IMR-90 (cell line): ENCODE data around the gene SIM2. TPM values are rescaled to one million over a fixed set of nuclear protein-coding genes. Genes with fewer than 3 reads are reported as not detected.

Source experiments
- ATAC-seq: fragments of 200-7000 bp; cut with Tn5 transposase; 2 replicates; pipeline ENCODE4 v1.9.1; 2020; ENCODE audit warnings: low read depth, mild to moderate bottlenecking, moderate library complexity
- BruUV-seq: library from RNA; stranded (reverse); fragments of 400-500 nt; replicated peaks from 2 replicates; lab custom pipeline; 2021; lab: Mats Ljungman, UMichigan
- CTCF ChIA-PET: fragments of 300-600 bp; formaldehyde crosslinking; extraction: SDS; loops from one replicate; lab custom pipeline; 2021; ENCODE audit warnings: antibody characterized with exemption; lab: Yijun Ruan, JAX
- POLR2A ChIA-PET: fragments of 300-600 bp; sonication (Branson Sonifier 250); formaldehyde crosslinking; loops from one replicate; lab custom pipeline; 2022; ENCODE audit warnings: antibody characterized with exemption; ENCODE audit not compliant: unreplicated experiment; lab: Charles Lee
- DNase-seq: peaks from one replicate; pipeline ENCODE4 v3.0.0; 2013
- H2AFZ ChIP-seq: replicated peaks from 2 replicates; pipeline ENCODE3; 2013; ENCODE audit warnings: low read length, mild to moderate bottlenecking; ENCODE audit not compliant: poor library complexity
- H2AK5ac ChIP-seq: 2 replicates; pipeline ENCODE4 v1.6.1; 2013; ENCODE audit warnings: low read depth, low read length, inconsistent platforms
- H2AK9ac ChIP-seq: replicated peaks from 2 replicates; pipeline ENCODE3; 2013; ENCODE audit warnings: mild to moderate bottlenecking, low read depth, low read length, moderate library complexity; ENCODE audit not compliant: poor library complexity
- H2BK120ac ChIP-seq: 2 replicates; pipeline ENCODE4 v1.6.1; 2013; ENCODE audit warnings: low read depth, low read length, inconsistent platforms
- H2BK15ac ChIP-seq: 3 replicates; pipeline ENCODE4 v1.6.1; 2013; ENCODE audit warnings: low read depth, low read length, inconsistent platforms
- H2BK20ac ChIP-seq: 2 replicates; pipeline ENCODE4 v1.6.1; 2013; ENCODE audit warnings: low read depth, mild to moderate bottlenecking, inconsistent platforms, low read length, moderate library complexity
- H2BK5ac ChIP-seq: 2 replicates; pipeline ENCODE4 v1.6.1; 2013; ENCODE audit warnings: mild to moderate bottlenecking, low read depth, low read length, inconsistent platforms; ENCODE audit not compliant: poor library complexity, severe bottlenecking
- H3K14ac ChIP-seq: replicated peaks from 2 replicates; pipeline ENCODE4 v1.6.1; 2013; ENCODE audit warnings: low read depth, low read length, inconsistent platforms
- H3K18ac ChIP-seq: 2 replicates; pipeline ENCODE4 v1.6.1; 2013; ENCODE audit warnings: low read depth, low read length, control low read depth
- H3K23ac ChIP-seq: 2 replicates; pipeline ENCODE4 v1.6.1; 2013; ENCODE audit warnings: low read depth, low read length, inconsistent platforms
- H3K27ac ChIP-seq: 2 replicates; pipeline ENCODE4 v1.5.1; 2013; ENCODE audit warnings: mild to moderate bottlenecking, control low read depth, low read length; ENCODE audit not compliant: insufficient read depth
- H3K27me3 ChIP-seq: 2 replicates; pipeline ENCODE4 v1.6.1; 2013; ENCODE audit warnings: low read length; ENCODE audit not compliant: control insufficient read depth, insufficient read depth
- H3K36me3 ChIP-seq: 2 replicates; pipeline ENCODE4 v1.6.1; 2013; ENCODE audit warnings: low read length, mixed read lengths; ENCODE audit not compliant: control insufficient read depth, insufficient read depth
- H3K4ac ChIP-seq: 2 replicates; pipeline ENCODE4 v1.6.1; 2013; ENCODE audit warnings: low read depth, low read length, inconsistent platforms
- H3K4me1 ChIP-seq: 2 replicates; pipeline ENCODE4 v1.6.1; 2013; ENCODE audit warnings: low read length, mixed read lengths; ENCODE audit not compliant: control insufficient read depth, insufficient read depth
- H3K4me2 ChIP-seq: 2 replicates; pipeline ENCODE4 v1.6.1; 2013; ENCODE audit warnings: low read depth, mild to moderate bottlenecking, control low read depth, low read length, moderate library complexity
- H3K4me3 ChIP-seq: 2 replicates; pipeline ENCODE4 v1.5.1; 2013; ENCODE audit warnings: low read depth, mild to moderate bottlenecking, control low read depth, low read length, moderate library complexity; ENCODE audit not compliant: insufficient read depth
- H3K56ac ChIP-seq: 2 replicates; pipeline ENCODE4 v1.6.1; 2013; ENCODE audit warnings: low read length, inconsistent platforms; ENCODE audit not compliant: insufficient read depth; ENCODE audit errors: extremely low read depth
- H3K79me1 ChIP-seq, 2 experiments: 2 replicates each; pipeline ENCODE4 v1.6.1; 2013; ENCODE audit warnings: low read length in 2 of 2, inconsistent platforms in 1 of 2, low read depth in 1 of 2
- H3K9ac ChIP-seq: 2 replicates; pipeline ENCODE4 v1.6.1; 2013; ENCODE audit warnings: low read depth, low read length, control low read depth
- H3K9me1 ChIP-seq: 2 replicates; pipeline ENCODE4 v1.6.1; 2013; ENCODE audit warnings: low read length, inconsistent platforms; ENCODE audit not compliant: insufficient read depth
- H3K9me3 ChIP-seq: 2 replicates; pipeline ENCODE4 v1.6.1; 2013; ENCODE audit warnings: low read length; ENCODE audit not compliant: control insufficient read depth, insufficient read depth
- H4K20me1 ChIP-seq: 2 replicates; pipeline ENCODE4 v1.6.1; 2013; ENCODE audit warnings: low read length, inconsistent platforms; ENCODE audit not compliant: insufficient read depth
- H4K5ac ChIP-seq: 2 replicates; pipeline ENCODE4 v1.6.1; 2013; ENCODE audit warnings: mild to moderate bottlenecking, low read depth, low read length, control low read depth
- H4K8ac ChIP-seq, 2 experiments: 2 replicates each; pipeline ENCODE4 v1.6.1; 2013; ENCODE audit warnings: low read depth in 2 of 2, low read length in 2 of 2, control low read depth in 1 of 2, inconsistent platforms in 1 of 2
- H4K91ac ChIP-seq: 2 replicates; pipeline ENCODE4 v1.6.1; 2013; ENCODE audit warnings: low read depth, low read length, inconsistent platforms; ENCODE audit not compliant: insufficient read depth
- BHLHE40 ChIP-seq: fragments of 150-350 bp; IDR thresholded peaks from 2 replicates; pipeline ENCODE4 v1.6.1; 2016; ENCODE audit warnings: mild to moderate bottlenecking, low read depth, low read length
- CEBPB ChIP-seq: IDR thresholded peaks from 2 replicates; pipeline ENCODE4 v1.6.1; 2012; ENCODE audit warnings: low read depth, low read length, improper control_type of control experiment
- CHD1 ChIP-seq: IDR thresholded peaks from 2 replicates; pipeline ENCODE4 v1.6.1; 2012; ENCODE audit warnings: low read depth, low read length, improper control_type of control experiment
- CTCF ChIP-seq: conservative IDR thresholded peaks from 2 replicates; pipeline ENCODE4 v1.5.1; 2012; ENCODE audit warnings: mild to moderate bottlenecking, low read depth, low read length, improper control_type of control experiment
- ELK1 ChIP-seq: fragments of 150-350 bp; IDR thresholded peaks from 2 replicates; pipeline ENCODE4 v1.6.1; 2016; ENCODE audit warnings: low read depth, mild to moderate bottlenecking, low read length, moderate library complexity, borderline replicate concordance
- FOS ChIP-seq: fragments of 150-350 bp; IDR thresholded peaks from 2 replicates; pipeline ENCODE4 v1.6.1; 2016; ENCODE audit warnings: low read depth, low read length
- MAFK ChIP-seq: IDR thresholded peaks from 2 replicates; pipeline ENCODE4 v1.6.1; 2012; ENCODE audit warnings: low read depth, low read length, improper control_type of control experiment
- MAZ ChIP-seq: IDR thresholded peaks from 2 replicates; pipeline ENCODE4 v1.6.1; 2012; ENCODE audit warnings: low read depth, mild to moderate bottlenecking, low read length, improper control_type of control experiment, moderate library complexity, borderline replicate concordance
- MXI1 ChIP-seq: IDR thresholded peaks from 2 replicates; pipeline ENCODE4 v1.6.1; 2012; ENCODE audit warnings: low read depth, mild to moderate bottlenecking, low read length, moderate library complexity, borderline replicate concordance
- NFE2L2 ChIP-seq: fragments of 150-350 bp; IDR thresholded peaks from 2 replicates; pipeline ENCODE4 v1.6.1; 2016; ENCODE audit warnings: low read depth, mild to moderate bottlenecking, low read length
- POLR2A ChIP-seq: IDR thresholded peaks from 2 replicates; pipeline ENCODE4 v1.6.1; 2012; ENCODE audit warnings: mild to moderate bottlenecking, low read depth, low read length
- RAD21 ChIP-seq: IDR thresholded peaks from 2 replicates; pipeline ENCODE4 v1.6.1; 2012; ENCODE audit warnings: low read length, improper control_type of control experiment
- RCOR1 ChIP-seq: IDR thresholded peaks from 2 replicates; pipeline ENCODE4 v1.6.1; 2012; ENCODE audit warnings: mild to moderate bottlenecking, low read length, improper control_type of control experiment; ENCODE audit not compliant: insufficient replicate concordance
- RFX5 ChIP-seq: IDR thresholded peaks from 2 replicates; pipeline ENCODE4 v1.8.0; 2012; ENCODE audit warnings: low read depth, mild to moderate bottlenecking, low read length, moderate library complexity
- SMC3 ChIP-seq: fragments of 150-350 bp; IDR thresholded peaks from 2 replicates; pipeline ENCODE4 v1.6.1; 2016; ENCODE audit warnings: low read depth, mild to moderate bottlenecking, antibody characterized with exemption, low read length, moderate library complexity
- WGBS, 2 experiments: methylation state at CpG; one replicate each; pipeline versions ENCODE4 v1.1.5 to v1.1.7; 2013; ENCODE audit warnings: missing lambda C conversion rate in 2 of 2; ENCODE audit not compliant: insufficient read length in 1 of 2; ENCODE audit errors: extremely low coverage in 2 of 2; 5-methylcytosine and 5-hydroxymethylcytosine counted together
- dilution Hi-C: fragments of 300-500 bp; cut with HindIII; formaldehyde crosslinking; loops from one replicate; pipeline ENCODE4 v1.14.3; 2018; ENCODE audit warnings: low sequenced_read_pairs; ENCODE audit not compliant: unreplicated experiment
- in situ Hi-C: fragments of 300-500 bp; cut with MboI; formaldehyde crosslinking; loops from 3 replicates; pipeline ENCODE4 v1.14.3; 2019; ENCODE audit warnings: low sequenced_read_pairs, inconsistent platforms, mixed read lengths
- intact Hi-C: fragments of 100-400 bp; cut with micrococcal nuclease; formaldehyde crosslinking; loops from 2 replicates; pipeline ENCODE4 v1.10.0; 2022
- polyA plus RNA-seq, 3 experiments: library from polyadenylated mRNA; depleted of rRNA; stranded (reverse); fragments of >200 nt; gene quantifications; 2 replicates each; pipeline ENCODE4 v1.2.3, GENCODE V29; 2012; ENCODE audit warnings: low replicate concordance in 1 of 3
- total RNA-seq: library from RNA; depleted of rRNA; stranded (reverse); fragments of >200 nt; gene quantifications from 2 replicates; pipeline ENCODE4 v1.2.3, GENCODE V29; 2012

The SIM2 gene
- total and polyA plus RNA-seq, 2 of the 4 experiments (the other 2 are of a cell fraction): 2.2 to 7.5 TPM

GRCh38 chr21:36701756-36702621 is 3.1 kb downstream of the SIM2 start:
- peak overlapping the region in 1 of 2 experiments; percentile 77; a peak in 2 of 4 replicates for H4K8ac ChIP-seq
- H2AK5ac ChIP-seq: peak overlapping the region; percentile 43
- H3K4me2 ChIP-seq: peak overlapping the region; percentile 44
- in situ Hi-C loops (no loop called here), intact Hi-C loops (loop anchor here (5.0 kb wide), 1 partner anchor 215 kb away; no protein-coding TSS in a partner anchor), dilution Hi-C loops (no loop called here)
- no peak for ATAC-seq
- no peak overlapping the region for H4K5ac ChIP-seq
- 0 out of 2 replicates have a peak overlapping the region, but pooled peaks have one; percentile 9 for H3K18ac ChIP-seq
- H2AK9ac ChIP-seq: peak overlapping the region; percentile 65
- CTCF ChIA-PET: interaction anchor here (0.8 to 1.2 kb wide), 2 partner anchors 9 to 197 kb away, joined by 3 to 4 read pairs; no protein-coding TSS in a partner anchor
- H2BK20ac ChIP-seq: peak overlapping the region; percentile 68
- 38% methylated on average over 11 of the region's 26 CpGs; no CpG with 5 or more reads in 1 of the 2 experiments for WGBS, 2 experiments
- peak overlapping the region; percentile 41 for H2AFZ ChIP-seq
- peaks cover 95% of the 10 kb centered on the region for H3K27me3 ChIP-seq
- peak overlapping the region; percentile 57 for H3K4me3 ChIP-seq
- H3K36me3 ChIP-seq: no peaks in the 10 kb centered on the region
- H3K9me3 ChIP-seq: no peaks in the 10 kb centered on the region
- peak overlapping the region; percentile 89 for H3K14ac ChIP-seq
- peak overlapping the region; percentile 85 for H3K23ac ChIP-seq
- H3K4me1 ChIP-seq: no peaks in the 10 kb centered on the region
- H3K4ac ChIP-seq: peak overlapping the region; percentile 84
- peaks cover 25% of the 10 kb centered on the region for H4K20me1 ChIP-seq
- H2BK5ac ChIP-seq: peak overlapping the region; percentile 76
- peak overlapping the region; percentile 53 for H3K9ac ChIP-seq
- no peaks in the 10 kb centered on the region; the same call in 1 of the 2 replicates for H3K9me1 ChIP-seq
- no peak overlapping the region; the same call in 2 of the 3 replicates for H2BK15ac ChIP-seq
- H3K27ac ChIP-seq: peak overlapping the region; percentile 33; the same call in 1 of the 2 replicates
- H3K79me1 ChIP-seq: no peaks in the 10 kb centered on the region
- peak overlapping the region; percentile 72; the same call in 1 of the 2 replicates for H3K56ac ChIP-seq
- POLR2A ChIA-PET: no interaction called here
- BruUV-seq: no TSS peak
- peak overlapping the region; percentile 57 for H2BK120ac ChIP-seq
- peak; percentile 64 for DNase-seq
- H4K91ac ChIP-seq: peak overlapping the region; percentile 75; the same call in 1 of the 2 replicates
- TF ChIP-seq ELK1: no peak
- no peak for TF ChIP-seq SMC3
- no peak for TF ChIP-seq RAD21
- no peak for TF ChIP-seq CEBPB
- no peak for TF ChIP-seq CHD1
- no peak for TF ChIP-seq FOS
- no peak for TF ChIP-seq MXI1
- no peak for TF ChIP-seq RFX5
- no peak for TF ChIP-seq CTCF
- TF ChIP-seq RCOR1: no peak
- no peak for TF ChIP-seq BHLHE40
- TF ChIP-seq MAZ: no peak
- no peak for TF ChIP-seq NFE2L2
- TF ChIP-seq MAFK: no peak
- no peak for TF ChIP-seq POLR2A
